DMS153 (cell line): ENCODE data around the gene TBC1D22A.

Experiments used
- DNase-seq: peaks from one replicate; lab custom pipeline; 2025; lab: John Stamatoyannopoulos, UW

The TBC1D22A gene

GRCh38 chr22:46860562-46860961, 98.1 kb downstream of the TBC1D22A start:
- no peak for DNase-seq

DNA sequence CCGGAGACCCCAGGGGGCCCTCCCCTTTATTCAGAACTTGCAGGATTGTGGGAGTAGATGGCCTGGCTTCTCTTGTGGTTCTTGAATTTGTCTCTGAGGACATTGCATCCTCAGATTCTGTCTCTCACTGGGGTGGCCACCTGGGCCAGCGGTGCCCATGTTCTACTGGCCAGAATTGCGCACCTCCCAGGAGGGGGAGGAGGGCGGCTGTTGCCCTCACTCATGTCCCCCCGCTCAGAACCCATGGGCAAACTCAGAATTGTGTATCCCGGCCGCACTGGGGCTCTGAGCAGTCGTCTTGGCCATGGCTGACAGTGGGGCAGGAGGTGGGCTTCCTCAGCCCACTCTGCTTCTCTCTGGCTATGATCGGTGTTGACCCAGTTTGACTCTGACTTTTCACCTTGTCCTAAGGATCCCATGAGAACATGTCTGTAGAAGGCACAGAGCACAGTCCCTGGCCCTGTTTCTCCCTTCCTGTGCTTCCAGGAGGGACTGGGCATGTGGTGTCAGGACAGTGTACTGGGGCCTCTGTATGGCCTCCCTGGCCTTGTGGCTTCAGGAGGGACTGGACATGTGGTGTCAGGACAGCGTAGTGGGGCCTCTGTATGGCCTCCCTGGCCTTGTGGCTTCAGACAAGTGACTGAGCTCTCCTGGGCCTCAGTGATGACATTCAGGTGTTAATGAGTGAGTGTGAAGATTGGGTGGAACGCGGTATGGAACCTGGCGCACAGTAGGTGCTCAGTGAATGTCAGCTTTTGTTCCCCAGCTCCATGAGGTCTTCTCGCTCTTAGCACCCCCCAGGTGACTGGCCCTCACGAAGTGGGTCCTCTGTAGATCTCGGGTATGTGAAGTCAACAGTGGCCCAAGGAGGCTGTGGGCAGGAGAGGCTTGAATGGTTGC, 99.3 kb downstream of the TBC1D22A start:
- DNase-seq, result no peak

DNA sequence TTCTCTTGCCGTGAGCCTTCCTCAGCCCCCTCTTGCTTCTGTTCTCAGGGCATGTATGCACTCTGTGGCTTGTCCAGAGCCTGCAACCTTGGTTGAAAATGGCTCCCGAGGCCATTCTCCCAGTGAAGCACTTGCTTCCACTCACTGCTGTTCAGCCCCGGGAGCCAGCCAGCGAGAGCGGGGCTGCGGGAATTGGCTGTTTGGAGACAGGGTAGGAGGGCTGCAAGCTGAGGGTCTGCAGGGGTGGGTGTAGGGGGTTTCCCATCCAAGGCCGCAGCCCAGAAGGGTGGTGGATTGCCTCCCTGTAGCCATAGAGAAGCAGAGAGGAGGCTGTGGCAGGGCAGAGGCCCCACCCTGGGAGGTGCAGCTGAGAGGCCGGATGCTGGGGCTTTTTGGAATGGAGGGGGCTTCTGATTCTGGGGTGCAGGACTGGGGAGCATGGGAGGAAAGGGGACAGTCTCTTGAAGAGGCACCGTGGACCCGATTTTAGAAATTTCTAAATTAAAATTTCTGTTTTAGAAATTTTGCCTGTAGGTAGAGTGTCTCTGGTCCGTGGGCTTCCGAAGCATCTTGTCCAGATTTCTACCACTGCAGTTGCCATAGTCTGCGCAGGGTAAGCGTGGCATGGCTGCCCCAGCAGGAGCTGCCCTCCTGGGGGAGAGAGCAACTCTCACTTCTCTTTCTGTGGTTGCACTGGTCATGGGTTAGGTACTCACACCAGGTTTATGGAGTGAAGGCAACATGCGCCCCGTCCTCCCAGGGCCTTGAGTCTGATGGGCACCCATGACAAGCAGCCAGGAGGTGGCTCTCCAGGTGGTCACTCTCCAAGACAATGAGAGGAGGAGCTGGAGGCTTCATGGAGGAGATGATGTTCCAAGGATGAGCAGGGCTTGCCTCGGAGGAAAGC, 100.2 kb downstream of the TBC1D22A start:
- DNase-seq, result no peak

DNA sequence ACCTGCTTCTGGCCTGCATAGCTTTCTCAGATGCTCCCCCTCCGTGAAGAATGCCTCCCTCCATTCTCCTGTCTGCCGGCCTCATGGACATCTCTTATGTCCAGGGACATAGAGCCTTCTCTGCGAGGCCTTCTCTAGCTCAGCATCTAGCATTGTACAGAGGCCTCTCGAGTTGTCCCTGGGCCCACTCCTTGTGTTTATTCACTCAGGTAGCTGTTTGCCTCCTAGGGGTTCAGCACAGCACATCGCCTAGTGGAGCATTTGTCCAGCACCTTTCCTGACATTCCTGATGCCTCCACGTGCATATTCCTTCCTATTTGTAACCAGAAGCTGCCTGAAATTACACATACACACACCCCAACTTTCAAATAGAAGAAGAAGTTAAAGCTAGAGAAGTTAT, 101.3 kb downstream of the TBC1D22A start:
- no peak for DNase-seq

DNA sequence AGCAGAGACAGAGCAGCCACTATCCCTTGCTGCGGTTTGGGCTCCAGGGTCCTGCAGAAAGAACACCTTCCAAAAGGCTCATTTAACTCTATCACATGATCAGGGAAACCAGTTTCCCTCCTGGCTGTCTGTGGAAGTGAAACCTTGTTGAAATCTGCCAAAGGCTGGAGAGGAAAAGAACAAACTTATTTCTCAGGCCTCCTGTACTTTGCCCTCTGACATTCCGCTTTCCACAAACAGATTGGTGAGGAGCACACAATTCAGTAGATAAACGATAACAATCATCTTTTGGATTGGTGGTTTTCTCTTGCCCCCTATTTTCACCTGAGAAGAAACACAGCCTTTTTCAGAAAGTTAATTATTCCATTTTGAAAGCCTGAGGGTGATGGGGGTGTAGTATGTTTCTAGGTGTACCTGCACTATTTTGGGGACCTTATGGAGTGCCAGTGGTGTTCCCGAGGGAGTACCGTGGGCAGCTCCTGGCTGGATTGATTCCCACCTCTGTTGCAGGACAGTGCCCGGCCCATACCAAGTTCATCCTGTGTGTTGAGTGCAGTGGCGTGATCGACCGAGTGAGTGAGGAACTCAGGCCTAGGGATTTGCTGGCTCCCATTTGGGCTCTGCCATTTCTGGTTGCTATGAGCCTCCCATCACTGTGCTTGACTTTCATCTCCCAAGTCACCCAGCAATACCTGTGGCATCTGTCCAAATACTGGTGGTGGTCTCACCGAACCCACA, 102.0 kb downstream of the TBC1D22A start:
- no peak for DNase-seq

- DNase-seq, result no peak
These were observed 102.6 kb downstream of the TBC1D22A start for GRCh38 chr22:46865052-46865434.

DNA sequence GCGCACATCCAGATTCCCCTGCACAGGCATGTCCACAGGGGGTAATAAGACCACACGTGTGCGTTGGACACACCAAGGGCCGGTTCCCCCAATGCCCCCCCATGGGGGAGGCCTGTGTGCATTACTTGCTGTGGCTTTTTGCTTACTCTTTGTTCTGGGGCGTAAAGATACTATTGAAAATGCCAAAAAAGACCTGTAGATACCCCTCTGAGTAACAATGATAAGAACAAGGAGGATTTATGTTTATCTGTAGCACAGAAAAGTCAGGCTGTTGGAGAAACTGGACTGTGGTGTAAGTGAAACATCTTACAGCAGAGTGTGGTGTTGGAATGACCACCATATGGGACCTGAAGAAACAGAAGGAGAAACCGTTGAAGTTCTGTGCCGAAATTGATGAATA, 103.2 kb downstream of the TBC1D22A start:
- DNase-seq, result no peak

- no peak for DNase-seq
These were observed 104.1 kb downstream of the TBC1D22A start for GRCh38 chr22:46866591-46866990.

GRCh38 chr22:46867106-46867505, 104.7 kb downstream of the TBC1D22A start:
- DNase-seq, result no peak

DNA sequence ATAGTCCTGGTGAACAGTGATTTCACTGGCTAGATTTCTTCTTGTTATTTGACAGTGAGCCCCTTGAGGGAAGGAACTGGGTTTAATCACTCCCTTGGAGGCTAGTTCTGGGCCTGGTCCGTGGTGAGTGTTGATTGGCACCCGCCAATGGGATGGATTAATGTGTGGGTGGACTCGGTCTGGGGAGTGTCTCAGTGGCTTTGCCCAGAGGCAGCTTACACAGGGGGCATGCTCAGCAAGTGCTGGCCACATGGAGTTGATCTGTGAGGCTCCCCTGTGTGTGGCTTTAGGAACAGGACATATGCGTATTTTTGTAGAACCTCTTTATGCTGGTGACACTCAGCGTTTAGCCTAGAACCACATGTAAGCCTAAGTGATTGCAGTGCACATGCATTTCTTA, 106.9 kb downstream of the TBC1D22A start:
- DNase-seq, result no peak

- DNase-seq, result no peak
These were observed 107.5 kb downstream of the TBC1D22A start for GRCh38 chr22:46869831-46870441.

GRCh38 chr22:46871826-46872225, 109.4 kb downstream of the TBC1D22A start:
- DNase-seq, result no peak

DNA sequence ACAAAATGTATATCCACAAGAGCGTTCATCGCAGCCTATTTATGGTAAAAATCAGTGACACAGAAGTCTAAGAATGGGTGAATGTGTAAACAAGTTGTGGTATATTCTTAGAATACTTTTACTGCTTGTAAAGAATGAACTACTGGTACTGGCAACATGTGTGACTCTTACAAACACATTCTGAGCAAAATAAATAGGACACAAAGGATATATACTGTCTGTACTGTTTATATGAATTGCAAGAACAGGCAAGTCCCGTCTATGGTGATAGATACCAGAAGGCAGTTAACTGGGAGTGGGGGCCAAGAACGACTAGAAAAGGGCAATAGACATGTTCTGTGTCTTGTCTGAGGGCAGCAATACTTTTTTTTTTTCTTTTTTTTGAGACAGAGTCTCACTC, 112.6 kb downstream of the TBC1D22A start:
- DNase-seq, result no peak

GRCh38 chr22:46876357-46876934, 114.0 kb downstream of the TBC1D22A start:
- no peak for DNase-seq

DNA sequence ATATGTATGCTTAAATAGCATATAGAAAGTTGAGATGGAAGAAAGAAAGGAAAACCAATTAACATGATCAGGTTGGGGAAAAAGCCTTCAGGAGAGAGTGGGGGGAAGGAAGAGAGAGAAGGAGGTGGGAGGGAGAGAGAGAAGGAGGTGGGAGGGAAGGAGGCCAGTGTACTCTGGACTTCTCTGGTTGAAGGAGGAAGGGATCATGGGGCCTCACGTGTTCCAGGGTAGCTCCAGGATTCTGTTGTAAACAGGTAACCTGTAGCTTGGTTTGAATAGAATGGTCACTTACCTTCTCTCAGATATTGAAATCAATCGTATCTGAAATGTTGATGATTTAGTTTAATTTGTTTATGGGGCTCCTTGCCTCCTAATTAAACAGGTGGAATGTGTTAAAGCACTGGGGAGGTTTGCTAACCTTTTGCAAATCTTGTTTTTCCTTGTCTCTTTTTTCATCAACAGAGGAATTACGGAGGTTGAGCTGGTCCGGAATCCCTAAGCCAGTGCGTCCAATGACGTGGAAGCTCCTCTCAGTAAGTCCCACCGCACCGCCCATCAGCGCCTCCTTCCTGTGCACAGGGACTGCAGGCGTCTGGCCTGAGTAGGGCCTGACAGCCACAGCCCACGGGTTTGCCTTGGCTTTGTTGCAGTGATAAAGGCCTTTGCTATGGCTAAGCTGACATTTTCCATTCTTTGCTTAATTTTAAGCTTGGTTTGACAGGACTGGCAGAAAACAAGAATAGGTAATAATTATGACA, 115.9 kb downstream of the TBC1D22A start:
- no peak for DNase-seq

GRCh38 chr22:46879083-46879482, 116.6 kb downstream of the TBC1D22A start:
- no peak for DNase-seq

- no peak for DNase-seq
These were observed 119.1 kb downstream of the TBC1D22A start for GRCh38 chr22:46881373-46882118.

DNA sequence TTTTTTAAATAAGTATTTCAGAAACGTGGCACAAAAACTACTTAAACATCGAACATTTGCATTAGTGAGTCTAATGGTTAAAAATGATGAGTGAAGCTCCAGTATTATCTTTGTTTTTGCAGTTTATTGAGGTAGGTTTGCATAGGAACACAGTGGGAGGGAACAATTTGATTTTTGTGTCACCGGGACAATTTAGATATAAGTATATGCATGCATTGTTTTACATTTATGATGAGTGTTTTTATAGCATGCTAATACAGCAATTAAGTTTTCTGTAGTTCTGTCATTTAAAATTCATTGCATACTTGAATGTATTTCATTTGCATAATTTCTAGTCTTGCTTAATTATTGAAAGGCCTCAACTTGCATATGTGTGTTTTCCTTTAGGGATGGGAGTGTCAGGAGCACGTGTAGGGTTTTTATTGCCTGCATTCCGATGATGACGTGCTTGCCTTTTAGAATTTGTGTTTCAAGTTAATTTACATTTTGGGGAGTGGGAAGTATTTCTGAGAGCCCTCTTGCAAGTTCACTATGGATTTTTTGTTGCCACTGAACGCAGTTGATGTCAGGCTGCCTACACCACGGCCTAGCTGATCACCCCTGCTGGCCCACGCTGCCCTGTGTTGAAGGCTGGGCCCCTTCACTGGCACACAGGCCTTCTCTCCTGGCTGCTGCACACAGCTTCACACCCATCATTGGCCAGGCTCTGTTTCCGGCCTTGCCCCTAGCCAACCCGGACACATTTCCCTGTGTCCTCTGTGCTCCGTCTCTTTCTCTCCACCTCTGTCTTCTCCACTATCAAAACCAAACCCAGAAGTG, 120.9 kb downstream of the TBC1D22A start:
- no peak for DNase-seq

DNA sequence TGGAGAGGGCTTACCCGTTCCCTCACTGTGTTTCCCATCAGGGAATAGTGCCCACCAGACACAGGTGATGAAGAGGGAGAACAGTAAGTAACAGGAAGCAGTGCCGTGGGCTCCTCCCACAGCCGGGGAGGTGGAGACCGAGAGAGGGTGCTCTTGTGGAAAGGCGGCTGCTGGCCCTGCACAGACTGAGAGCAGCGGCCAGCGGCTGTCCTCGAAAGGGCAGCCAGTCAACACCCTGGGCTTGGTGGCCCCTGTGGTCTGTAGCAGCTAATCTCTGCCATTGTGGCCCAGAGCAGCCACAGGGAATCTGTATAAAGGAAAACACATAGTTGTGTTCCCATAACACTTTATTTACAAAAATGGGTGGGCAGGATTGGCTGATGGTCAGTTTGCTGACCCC, 121.9 kb downstream of the TBC1D22A start:
- no peak for DNase-seq
